Skeletal muscle tissue (tissue), 4 donors: ENCODE data around the gene UROC1. TPM values are rescaled to one million over a fixed set of nuclear protein-coding genes. Genes with fewer than 3 reads are reported as not detected.

Source experiments
- H3K27ac ChIP-seq: one replicate; pipeline ENCODE4 v1.7.0; 2013; ENCODE audit warnings: mild to moderate bottlenecking, low read depth, low read length, inconsistent platforms
- H3K27me3 ChIP-seq, 3 donors: one replicate each; pipeline ENCODE4 v1.7.0; 2013; ENCODE audit warnings: low read length in 3 of 3; ENCODE audit not compliant: control insufficient read depth in 3 of 3, insufficient read depth in 3 of 3
- H3K36me3 ChIP-seq, 3 donors: one replicate each; pipeline ENCODE4 v1.7.0; 2013; ENCODE audit warnings: low read length in 3 of 3; ENCODE audit not compliant: control insufficient read depth in 3 of 3, insufficient read depth in 3 of 3
- H3K4me1 ChIP-seq, 3 donors: one replicate each; pipeline ENCODE4 v1.7.0; 2013; ENCODE audit warnings: low read length in 3 of 3, mild to moderate bottlenecking in 3 of 3; ENCODE audit not compliant: control insufficient read depth in 3 of 3, insufficient read depth in 3 of 3
- H3K4me3 ChIP-seq, 3 donors: one replicate each; pipeline ENCODE4 v1.7.0; 2013; ENCODE audit warnings: low read length in 3 of 3
- H3K9ac ChIP-seq, 3 donors: one replicate each; pipeline ENCODE4 v1.7.0; 2013; ENCODE audit warnings: low read length in 3 of 3, mild to moderate bottlenecking in 3 of 3, moderate library complexity in 2 of 3, low read depth in 1 of 3
- H3K9me3 ChIP-seq, 3 donors: one replicate each; pipeline ENCODE4 v1.7.0; 2013; ENCODE audit warnings: low read length in 3 of 3; ENCODE audit not compliant: control insufficient read depth in 3 of 3
- total RNA-seq: library from RNA; depleted of rRNA; stranded (reverse); fragments of >200 nt; gene quantifications from one replicate; pipeline ENCODE4 v1.2.3, GENCODE V29; 2014
- donor health status: Osteomylitis.

Gene UROC1
- total RNA-seq, 1 donor from 2014 or later, result not detected

- Histone ChIP-seq H3K27me3 (peaks cover 9 to 26% (median 16%) of the 10 kb centered on the region in 3 donors), H3K27ac (no peak overlapping the region), H3K4me3 (no peak overlapping the region), H3K4me1 (peaks cover 4 to 10% (median 5%) of the 10 kb centered on the region in 3 donors), H3K36me3 (no peaks in the 10 kb centered on the region), H3K9ac (no peak overlapping the region), H3K9me3 (no peaks in the 10 kb centered on the region)
Observed at GRCh38 chr3:126533506-126533905, 15.9 kb upstream of the UROC1 start.

- Histone ChIP-seq H3K9ac (no peak overlapping the region), H3K27me3 (peaks cover 7 to 13% (median 8%) of the 10 kb centered on the region in 3 donors), H3K4me1 (peaks cover 0 to 4% (median 0%) of the 10 kb centered on the region in 3 donors), H3K27ac (no peak overlapping the region), H3K4me3 (no peak overlapping the region), H3K36me3 (no peaks in the 10 kb centered on the region), H3K9me3 (no peaks in the 10 kb centered on the region)
Observed at GRCh38 chr3:126531051-126531330, 13.4 kb upstream of the UROC1 start.

GRCh38 chr3:126530171-126531050 lies 12.8 kb upstream of the UROC1 start:
- no peak overlapping the region for H3K27ac ChIP-seq
- H3K36me3 ChIP-seq, result no peaks in the 10 kb centered on the region
- no peak overlapping the region for H3K9ac ChIP-seq
- H3K27me3 ChIP-seq, result peaks cover 3 to 12% (median 9%) of the 10 kb centered on the region in 3 donors
- no peaks in the 10 kb centered on the region for H3K9me3 ChIP-seq
- no peak overlapping the region for H3K4me3 ChIP-seq
- H3K4me1 ChIP-seq, result peaks cover 0 to 4% (median 0%) of the 10 kb centered on the region in 3 donors

GRCh38 chr3:126529585-126530170 lies 12.1 kb upstream of the UROC1 start:
- peaks cover 0 to 6% (median 0%) of the 10 kb centered on the region in 3 donors for H3K4me1 ChIP-seq
- H3K4me3 ChIP-seq, result no peak overlapping the region
- no peak overlapping the region for H3K27ac ChIP-seq
- H3K27me3 ChIP-seq, result peaks cover 2 to 9% (median 7%) of the 10 kb centered on the region in 3 donors
- H3K9ac ChIP-seq, result no peak overlapping the region
- H3K9me3 ChIP-seq, result no peaks in the 10 kb centered on the region
- no peaks in the 10 kb centered on the region for H3K36me3 ChIP-seq

- no peaks in the 10 kb centered on the region for H3K36me3 ChIP-seq
- H3K4me1 ChIP-seq, result peaks cover 2 to 10% (median 3%) of the 10 kb centered on the region in 3 donors
- H3K9ac ChIP-seq, result no peak overlapping the region
- no peak overlapping the region for H3K4me3 ChIP-seq
- H3K27ac ChIP-seq, result no peak overlapping the region
- H3K9me3 ChIP-seq, result no peaks in the 10 kb centered on the region
- H3K27me3 ChIP-seq, result peaks cover 3 to 8% (median 6%) of the 10 kb centered on the region in 3 donors
Observed at GRCh38 chr3:126528800-126529541, 11.4 kb upstream of the UROC1 start.

GRCh38 chr3:126528419-126528799 lies 10.8 kb upstream of the UROC1 start:
- no peak overlapping the region for H3K27ac ChIP-seq

GRCh38 chr3:126527455-126528211 lies 10.1 kb upstream of the UROC1 start:
- H3K4me3 ChIP-seq, result no peak overlapping the region
- no peaks in the 10 kb centered on the region for H3K36me3 ChIP-seq
- peaks cover 7 to 18% (median 10%) of the 10 kb centered on the region in 3 donors for H3K4me1 ChIP-seq
- H3K9me3 ChIP-seq, result no peaks in the 10 kb centered on the region
- no peak overlapping the region for H3K9ac ChIP-seq
- peaks cover 3 to 19% (median 14%) of the 10 kb centered on the region in 3 donors for H3K27me3 ChIP-seq
- no peak overlapping the region for H3K27ac ChIP-seq

More at GRCh38 chr3:126528419-126528799, 10.8 kb upstream of the UROC1 start:
- no peak overlapping the region for H3K9ac ChIP-seq
- peaks cover 7 to 15% (median 9%) of the 10 kb centered on the region in 3 donors for H3K4me1 ChIP-seq
- H3K9me3 ChIP-seq, result no peaks in the 10 kb centered on the region
- no peak overlapping the region for H3K4me3 ChIP-seq
- no peaks in the 10 kb centered on the region for H3K36me3 ChIP-seq
- peaks cover 3 to 13% (median 12%) of the 10 kb centered on the region in 3 donors for H3K27me3 ChIP-seq

GRCh38 chr3:126527006-126527405 lies 9.4 kb upstream of the UROC1 start:
- Histone ChIP-seq H3K4me1 (peaks cover 7 to 18% (median 12%) of the 10 kb centered on the region in 3 donors), H3K4me3 (no peak overlapping the region), H3K9me3 (no peaks in the 10 kb centered on the region), H3K27me3 (peaks cover 3 to 22% (median 14%) of the 10 kb centered on the region in 3 donors), H3K27ac (no peak overlapping the region), H3K36me3 (no peaks in the 10 kb centered on the region), H3K9ac (no peak overlapping the region)

GRCh38 chr3:126526668-126527005 lies 9.1 kb upstream of the UROC1 start:
- Histone ChIP-seq H3K4me3 (no peak overlapping the region), H3K9me3 (no peaks in the 10 kb centered on the region), H3K27ac (no peak overlapping the region), H3K27me3 (peaks cover 3 to 22% (median 14%) of the 10 kb centered on the region in 3 donors), H3K9ac (no peak overlapping the region), H3K36me3 (no peaks in the 10 kb centered on the region), H3K4me1 (peaks cover 7 to 18% (median 12%) of the 10 kb centered on the region in 3 donors)
